Lower leg skin (tissue), 3 donors: ENCODE measurements around the gene COL3A1.

ENCODE experiments used
- POLR2A ChIP-seq, 2 donors: fragments of 450-650 bp; IDR thresholded peaks; one replicate each; pipeline ENCODE4 v1.6.1; 2016 to 2017; ENCODE audit warnings: antibody characterized with exemption in 2 of 2, mild to moderate bottlenecking in 1 of 2, moderate library complexity in 1 of 2
- TF ChIP-seq, protein P1 (sequence below), 3 donors: fragments of 450-650 bp; IDR thresholded peaks; one replicate each; pipeline ENCODE4 v1.5.1; 2016; ENCODE audit warnings: antibody characterized with exemption in 3 of 3, mild to moderate bottlenecking in 3 of 3, moderate library complexity in 2 of 3

DNA sequence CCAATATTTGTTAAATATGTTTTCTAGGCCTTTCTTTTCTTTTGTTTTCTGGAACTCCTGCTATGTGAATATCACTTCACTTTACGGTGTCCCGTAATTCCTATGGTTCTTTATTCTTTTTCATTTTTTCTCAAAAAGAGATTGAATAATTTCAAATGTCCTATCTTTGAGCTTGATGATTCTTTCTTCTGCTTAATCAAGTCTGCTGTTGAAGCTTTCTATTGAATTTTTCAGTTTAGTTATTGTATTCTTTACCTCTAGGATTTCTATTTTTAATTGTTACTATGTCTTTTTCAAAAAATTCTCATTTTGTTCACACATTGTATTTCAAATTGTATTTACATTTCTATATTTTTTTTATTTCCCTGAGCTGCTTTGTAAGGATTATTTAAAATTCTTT lies 45.5 kb upstream of the COL3A1 start:
- TF ChIP-seq, protein P1, sequence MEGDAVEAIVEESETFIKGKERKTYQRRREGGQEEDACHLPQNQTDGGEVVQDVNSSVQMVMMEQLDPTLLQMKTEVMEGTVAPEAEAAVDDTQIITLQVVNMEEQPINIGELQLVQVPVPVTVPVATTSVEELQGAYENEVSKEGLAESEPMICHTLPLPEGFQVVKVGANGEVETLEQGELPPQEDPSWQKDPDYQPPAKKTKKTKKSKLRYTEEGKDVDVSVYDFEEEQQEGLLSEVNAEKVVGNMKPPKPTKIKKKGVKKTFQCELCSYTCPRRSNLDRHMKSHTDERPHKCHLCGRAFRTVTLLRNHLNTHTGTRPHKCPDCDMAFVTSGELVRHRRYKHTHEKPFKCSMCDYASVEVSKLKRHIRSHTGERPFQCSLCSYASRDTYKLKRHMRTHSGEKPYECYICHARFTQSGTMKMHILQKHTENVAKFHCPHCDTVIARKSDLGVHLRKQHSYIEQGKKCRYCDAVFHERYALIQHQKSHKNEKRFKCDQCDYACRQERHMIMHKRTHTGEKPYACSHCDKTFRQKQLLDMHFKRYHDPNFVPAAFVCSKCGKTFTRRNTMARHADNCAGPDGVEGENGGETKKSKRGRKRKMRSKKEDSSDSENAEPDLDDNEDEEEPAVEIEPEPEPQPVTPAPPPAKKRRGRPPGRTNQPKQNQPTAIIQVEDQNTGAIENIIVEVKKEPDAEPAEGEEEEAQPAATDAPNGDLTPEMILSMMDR (IDR thresholded peaks at IDR 0.05): no peak
- TF ChIP-seq POLR2A (IDR thresholded peaks at IDR 0.05): no peak
